ENCODE measurements around the gene KCTD18. TPM values are rescaled to one million over a fixed set of nuclear protein-coding genes. Genes with fewer than 3 reads are reported as not detected.

Gene KCTD18
- total RNA-seq = 11.0 and 11.1 TPM in 2 replicates

DNA sequence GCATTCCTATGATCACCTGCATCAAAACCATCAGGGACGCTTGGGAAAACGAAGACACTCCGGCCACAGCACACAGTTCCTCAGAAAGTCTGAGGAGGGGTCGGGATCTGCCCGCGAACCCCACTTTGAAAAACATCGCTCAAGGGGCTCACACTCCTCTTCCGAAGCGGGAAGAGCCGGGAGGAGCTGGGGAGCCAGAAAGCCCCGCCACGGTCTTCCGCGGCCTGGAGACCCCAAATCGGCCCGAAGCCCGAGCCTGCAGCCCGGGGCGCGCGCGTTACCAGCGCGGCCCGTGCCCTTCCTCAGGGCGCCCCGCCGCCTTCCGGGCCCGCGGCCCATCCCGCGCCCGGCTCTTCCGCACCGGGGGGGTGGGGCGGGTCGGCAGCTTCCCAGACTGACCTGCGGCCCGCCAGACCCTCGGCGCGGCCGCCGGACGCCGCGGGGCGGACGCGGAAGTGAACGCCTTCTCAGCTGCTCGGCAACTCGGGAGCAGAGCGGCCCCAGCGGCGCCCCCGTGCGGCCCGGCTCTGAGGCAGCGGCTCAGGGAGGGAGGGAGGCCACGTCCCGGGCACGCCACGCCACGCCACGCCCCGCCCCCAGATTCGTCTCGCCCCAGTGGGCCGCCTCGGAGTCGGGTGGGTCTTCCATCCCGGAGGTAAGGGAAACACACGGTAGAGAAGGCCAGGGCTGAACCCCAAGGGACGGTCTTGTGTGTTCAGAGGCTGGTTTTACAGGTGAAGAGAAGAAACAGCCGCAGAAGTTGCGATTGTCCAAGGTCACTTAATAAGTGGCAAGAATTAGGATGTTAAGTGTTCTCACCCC lies at the start of gene KCTD18:
Gene KCTD18 (minus strand): TSS at position 457 of the 822 bp plus-strand sequence. CDS start 3,052 bp downstream, outside the sequence.
- DNase-seq = peak; percentile 92

DNA sequence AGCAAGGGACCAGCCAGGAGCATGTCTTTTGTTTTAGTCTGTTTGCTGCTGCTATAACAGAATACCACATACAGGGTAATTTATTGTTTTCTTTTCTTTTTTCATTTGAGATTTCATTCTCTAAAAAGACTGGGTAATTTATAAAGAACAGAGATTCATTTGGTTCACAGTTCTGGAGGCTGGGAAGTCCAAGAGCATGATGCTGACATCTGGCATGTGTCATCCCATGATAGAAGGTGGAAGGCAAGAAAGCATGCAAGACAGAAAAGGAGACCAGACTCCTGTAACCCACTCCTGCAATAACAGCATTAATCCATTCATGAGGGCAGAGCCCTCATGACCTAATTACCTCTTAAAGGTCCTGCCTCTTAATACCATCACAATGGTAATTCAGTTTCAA lies 30.9 kb upstream of the KCTD18 start:
- DNase-seq = no peak

DNA sequence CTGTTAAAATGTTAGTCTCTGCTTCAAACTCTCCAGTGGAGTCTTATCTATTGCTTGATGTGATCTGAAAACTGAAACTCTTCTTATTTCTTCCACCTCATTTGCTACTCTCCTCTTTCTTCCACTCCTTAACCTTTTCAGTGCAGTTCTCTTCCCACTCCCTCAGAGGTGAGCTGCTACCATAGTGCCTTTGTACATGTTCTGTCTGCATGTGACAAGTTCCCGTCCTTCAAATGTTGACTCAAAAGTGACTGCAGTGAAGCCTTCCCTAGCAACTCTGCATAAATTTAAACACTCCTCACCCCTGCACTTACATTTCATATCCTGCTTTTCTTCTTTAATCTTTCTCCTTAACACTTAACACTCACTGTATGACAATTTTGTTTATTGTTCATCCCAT lies 28.3 kb upstream of the KCTD18 start:
- no peak for DNase-seq

DNA sequence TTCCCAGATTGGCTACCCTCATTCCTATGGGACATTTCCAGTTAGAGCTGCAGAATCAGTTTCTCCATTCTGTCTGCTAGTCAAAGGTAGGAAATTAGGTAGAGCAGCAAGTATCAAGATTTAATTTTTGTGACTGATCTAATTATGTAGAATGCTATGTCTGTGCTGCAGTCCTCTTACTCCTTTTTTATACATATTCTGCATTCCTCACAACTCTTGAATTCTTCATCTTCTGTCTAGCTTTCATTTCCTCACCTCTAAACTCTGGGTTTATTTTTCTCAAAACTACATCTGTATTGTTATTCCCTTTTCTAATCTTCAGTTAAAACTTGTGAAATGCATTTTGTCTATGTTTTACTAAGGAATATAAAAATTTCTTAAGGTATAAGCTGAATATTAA lies 24.7 kb upstream of the KCTD18 start:
- DNase-seq = no peak

DNA sequence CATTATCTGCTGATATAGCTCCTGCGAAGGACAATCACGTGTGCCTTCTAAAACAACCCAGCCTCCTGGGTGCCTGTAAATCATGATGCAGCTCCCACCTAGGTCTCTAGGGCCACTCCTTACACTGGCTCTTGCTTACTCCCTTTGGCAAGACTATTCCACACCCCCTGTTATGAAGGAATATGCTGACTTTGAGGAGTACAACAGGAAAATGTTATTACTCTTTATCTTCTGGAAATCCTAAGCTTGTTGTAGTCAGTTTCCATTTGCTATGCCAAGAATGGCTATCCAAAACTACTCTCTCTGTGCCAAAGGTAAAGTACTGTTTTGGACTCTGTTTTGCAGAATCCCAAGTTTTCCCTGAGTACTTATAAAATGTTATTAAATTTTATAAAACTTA lies 23.9 kb upstream of the KCTD18 start:
- DNase-seq = no peak

DNA sequence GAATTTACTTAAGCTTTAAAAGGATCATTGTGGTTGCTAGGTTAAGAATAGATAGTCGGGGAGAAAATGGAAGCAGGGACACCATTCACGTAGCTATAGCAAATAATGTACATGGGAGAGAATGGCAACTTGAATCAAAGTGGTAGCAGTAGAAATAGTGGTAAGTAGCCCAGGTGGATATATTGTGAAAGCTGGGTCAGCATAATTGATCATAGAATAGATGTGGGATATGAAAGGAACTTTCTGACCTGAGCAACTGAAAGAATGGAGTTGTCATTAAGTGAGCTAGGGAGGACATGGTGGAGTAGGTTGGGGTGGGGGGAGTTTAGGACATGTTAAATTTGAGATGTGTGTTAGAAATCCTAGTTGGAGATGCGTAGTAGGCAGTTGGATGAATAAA lies 18.4 kb upstream of the KCTD18 start:
- no peak for DNase-seq

DNA sequence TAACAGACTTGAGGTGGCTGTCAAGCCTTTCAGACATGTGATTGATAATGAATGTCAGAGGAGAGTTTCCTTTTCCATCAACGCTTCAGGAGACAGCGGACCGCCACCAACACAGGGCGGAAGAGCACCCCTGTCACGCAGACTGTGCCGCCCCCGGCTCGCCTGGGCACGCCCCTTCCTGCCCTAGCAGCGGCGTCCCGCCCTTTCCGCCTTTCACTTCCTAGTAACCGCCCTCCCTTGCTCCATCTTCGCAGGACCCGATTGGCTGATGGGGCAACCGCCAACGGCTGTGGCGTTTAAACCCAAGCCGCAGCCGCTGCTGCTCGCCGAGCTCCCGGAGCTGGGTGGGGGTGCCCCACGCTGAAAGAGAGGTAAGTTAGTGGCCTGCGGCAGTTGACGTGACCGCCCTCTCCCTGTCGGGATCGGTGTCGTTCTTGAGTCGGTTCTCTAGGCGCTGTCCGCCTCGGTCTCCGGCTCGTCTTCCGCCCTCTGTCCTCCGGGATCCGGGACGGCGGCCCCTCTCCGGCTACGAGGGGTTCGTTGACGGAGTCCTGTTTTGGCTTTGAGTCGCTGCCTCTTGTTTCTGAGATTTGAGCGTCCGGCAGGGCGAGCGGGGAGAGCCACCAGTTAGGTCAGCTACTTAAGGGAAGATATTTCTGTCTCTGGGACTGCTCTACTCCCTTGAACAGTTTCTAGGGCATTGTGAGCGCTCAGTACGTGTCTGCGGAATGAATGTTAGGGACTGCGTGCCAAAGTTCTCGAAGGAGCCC lies 16.2 kb upstream of the KCTD18 start, which contains the start of gene SGO2:
Gene SGO2 (plus strand): TSS at position 326 of the 770 bp plus-strand sequence. CDS start 6,769 bp downstream, outside the sequence.
- peak; percentile 95 for DNase-seq

DNA sequence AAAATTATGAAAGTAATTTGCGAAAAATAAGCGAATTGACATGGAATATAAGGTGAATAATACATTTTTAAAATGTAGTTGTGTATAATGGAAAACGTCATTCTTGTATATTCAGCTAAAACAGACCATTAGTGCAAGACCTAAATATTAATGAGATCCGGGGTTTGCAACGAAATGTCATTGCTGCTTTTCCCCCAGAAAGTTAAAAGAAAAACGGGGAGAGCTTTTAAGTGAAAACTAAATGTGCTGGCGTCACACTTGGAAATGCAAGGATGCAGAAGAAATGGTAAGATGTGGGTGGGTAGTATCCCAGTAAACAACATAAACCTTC lies 15.6 kb upstream of the KCTD18 start:
- DNase-seq = no peak

DNA sequence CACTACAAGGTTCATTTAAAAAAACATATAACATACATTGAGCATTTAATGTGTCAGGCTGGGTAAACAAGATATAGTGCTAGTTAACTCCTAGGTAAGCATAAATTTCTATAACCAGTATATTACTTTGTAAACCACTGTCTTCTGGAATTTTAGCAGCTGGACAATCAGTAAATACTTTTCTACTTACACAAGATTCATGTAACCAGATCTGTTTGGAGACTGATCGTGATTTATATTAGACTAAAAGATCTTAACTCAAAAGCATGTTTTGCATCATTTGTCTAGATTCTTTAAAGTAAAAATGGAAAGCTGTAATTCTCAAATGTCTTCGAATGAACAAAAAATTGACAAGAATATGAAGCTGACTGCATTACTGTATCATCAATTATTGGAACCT lies 15.2 kb upstream of the KCTD18 start:
- DNase-seq = no peak

DNA sequence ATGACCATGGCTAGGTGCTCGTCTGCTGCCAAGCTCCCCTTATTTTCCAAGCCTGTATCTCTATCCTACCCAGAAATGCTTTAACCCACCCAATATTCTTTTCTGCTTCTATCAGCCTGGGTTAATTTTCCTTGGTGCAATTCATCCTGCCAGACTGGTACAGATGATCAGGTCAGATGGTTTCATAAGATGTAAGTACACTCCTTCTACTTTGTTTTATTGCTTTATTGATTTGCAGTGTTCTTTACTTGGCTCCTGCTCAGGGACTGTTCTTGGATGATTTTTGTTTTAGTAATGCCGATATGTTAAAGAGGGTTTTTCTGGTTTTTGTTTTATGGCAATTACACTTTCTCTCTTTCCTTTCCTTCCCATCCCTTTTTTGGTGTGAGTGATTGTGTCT lies 13.7 kb upstream of the KCTD18 start:
- no peak for DNase-seq

DNA sequence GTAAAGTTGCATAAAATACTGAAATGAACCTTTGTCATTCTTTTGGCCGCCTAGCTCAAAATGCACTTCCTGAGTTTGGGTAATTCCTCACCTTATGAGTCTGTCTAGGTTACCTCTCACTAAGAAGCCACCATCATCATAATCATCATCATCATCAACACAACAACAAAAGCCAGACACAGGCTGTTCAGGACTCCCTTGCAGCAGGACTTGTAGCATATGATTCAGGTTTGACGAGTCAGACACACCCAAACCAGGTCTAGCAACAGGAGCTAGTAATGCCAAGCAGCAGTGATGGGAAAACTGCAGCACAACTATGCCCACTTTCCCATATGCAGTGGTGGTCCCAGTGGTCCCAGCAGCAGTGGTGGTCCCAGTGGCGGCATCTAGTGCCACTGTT lies 13.3 kb upstream of the KCTD18 start:
- DNase-seq = no peak

DNA sequence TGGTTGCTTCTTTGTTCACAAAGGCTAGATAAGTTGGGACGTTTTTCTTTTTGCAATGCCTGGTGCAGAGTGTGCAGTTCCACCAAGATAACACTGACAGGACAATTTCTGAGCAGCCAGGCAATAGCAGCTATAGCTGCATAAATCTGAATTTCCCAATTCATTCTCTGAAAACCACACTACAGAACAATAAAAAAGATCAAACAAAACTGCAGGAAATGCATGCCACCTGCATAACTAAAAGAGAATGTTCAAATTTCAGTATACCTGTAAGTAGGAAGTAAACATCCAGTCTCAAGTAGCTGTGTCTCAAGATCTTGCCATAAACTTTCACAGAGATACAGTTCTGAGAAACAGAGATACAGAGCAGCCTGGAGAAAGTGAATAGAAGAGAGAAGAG lies 5.3 kb upstream of the KCTD18 start:
- DNase-seq = no peak

DNA sequence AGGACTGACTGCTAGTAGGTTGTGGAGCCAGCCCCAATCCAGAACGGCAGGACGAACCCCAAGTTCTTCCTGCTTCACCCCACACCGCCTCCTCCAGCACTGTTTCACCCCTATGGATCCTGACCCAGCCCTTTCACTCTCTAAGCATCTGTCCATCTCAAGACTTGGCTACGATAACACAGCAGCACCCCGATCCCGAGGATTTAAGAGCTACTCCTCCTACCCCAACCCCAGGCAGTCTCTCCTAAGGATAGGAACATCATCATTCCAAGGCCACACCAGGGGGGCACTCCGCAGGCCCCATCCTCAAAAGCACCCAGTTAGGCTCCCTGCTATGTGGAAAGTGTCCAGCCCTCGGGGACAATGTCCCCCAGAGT lies 645 bp downstream of the KCTD18 start:
- DNase-seq = peak; percentile 24

DNA sequence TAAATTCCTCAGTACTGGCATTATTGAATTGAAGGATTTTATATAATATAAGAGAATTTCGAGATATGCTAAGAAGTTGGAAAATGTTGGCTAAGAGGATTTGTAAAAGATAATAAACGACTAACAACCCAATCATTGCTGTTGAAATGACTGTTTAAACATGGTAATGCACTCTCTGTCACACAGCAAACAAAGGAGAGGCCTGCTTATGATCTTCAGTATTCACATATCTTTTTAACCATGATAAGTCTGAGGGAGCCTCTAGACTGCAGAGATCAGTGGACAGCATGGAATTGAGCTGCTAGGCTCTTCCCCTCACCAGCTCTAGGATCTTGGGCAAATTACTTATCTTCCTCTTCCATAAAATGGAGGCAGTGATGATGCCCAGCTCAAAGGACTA lies 2.7 kb downstream of the KCTD18 start:
- DNase-seq = no peak

DNA sequence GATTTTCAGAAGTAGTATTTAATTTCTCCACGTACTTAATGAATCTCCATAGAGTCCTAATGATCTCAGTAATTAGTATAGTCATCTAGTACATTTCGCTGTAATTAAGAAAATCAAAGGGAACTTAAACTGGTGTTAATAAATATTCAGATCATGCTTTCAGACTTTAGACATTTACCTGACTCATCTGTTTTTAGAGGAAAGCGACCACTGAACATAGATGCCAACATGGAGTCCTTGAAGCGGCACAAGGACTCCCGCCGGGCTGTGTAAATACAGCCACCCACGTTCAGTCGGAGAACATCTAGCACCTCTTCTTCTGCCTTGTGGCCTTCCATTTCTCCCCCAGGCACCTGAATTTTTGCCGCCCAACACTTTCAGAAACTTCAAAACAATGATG lies 3.2 kb downstream of the KCTD18 start:
- DNase-seq = no peak

DNA sequence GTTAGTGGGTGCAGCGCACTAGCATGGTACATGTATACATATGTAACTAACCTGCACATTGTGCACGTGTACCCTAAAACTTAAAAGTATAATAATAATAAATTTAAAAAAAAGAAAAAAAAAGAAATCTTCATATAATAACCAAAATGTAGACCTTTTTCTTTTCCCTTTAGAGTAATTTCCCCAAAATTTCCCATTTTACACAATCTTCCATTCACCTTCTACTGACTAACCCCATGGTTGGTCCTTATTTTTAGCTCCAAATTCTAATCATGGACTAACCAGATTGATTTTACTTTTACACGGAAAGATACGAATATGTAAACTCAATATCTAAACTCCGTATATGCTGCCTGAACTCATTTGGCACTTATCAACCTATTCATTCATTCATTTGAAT lies 7.7 kb downstream of the KCTD18 start:
- DNase-seq = no peak

DNA sequence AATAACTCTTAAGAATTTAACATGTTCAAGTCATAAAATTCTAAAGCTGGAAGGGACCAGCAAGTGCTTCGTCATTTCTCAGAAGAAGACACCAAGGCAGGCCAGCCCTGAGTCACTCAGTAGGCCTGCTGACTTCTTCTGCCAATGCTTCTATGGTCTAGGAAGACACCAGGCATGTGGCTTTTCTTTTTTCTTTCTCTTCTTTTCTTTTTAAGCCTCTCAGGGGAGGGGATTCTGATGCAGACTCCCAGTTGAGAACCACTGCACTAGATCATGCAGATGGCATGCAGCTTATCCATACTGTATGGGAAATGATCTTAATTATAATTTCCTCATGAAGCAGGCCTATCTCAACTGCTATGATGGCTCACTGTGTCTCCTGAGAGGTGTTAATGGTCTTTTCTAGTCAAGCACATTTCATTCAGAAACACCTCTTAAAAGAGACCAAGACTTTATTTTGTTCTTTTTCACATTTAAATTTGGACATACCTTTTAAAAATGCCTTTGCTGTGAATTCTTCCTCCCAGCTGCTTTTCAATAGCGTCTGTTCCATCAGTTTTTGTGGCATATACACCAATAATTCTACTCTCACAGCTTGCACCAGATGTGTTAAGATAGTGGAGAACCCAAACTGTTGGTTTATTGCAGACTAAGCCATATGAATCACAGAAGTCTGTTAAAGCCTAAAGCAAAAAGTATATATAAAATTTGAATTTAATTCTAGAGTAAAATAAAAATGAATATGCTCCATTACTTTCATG lies 11.3 kb downstream of the KCTD18 start:
- no peak for DNase-seq

DNA sequence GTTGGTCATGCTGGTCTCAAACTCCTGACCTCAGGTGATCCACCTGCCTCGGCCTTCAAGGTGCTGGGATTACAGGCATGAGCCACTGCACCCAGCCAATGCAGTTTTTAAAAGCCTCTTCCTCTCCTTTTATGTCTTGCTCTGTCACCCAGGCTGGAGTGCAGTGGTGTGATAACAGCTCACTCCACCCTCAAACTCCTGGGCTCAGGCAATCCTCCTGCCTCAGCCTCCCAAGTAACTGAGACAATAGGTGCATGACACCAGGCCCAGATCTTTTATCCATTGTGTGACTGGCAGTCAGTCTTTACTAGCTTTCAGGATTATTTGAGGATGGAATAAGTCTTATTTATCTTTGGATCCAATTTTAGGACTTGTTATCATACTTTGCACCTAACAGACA lies 13.2 kb downstream of the KCTD18 start:
- DNase-seq = no peak

DNA sequence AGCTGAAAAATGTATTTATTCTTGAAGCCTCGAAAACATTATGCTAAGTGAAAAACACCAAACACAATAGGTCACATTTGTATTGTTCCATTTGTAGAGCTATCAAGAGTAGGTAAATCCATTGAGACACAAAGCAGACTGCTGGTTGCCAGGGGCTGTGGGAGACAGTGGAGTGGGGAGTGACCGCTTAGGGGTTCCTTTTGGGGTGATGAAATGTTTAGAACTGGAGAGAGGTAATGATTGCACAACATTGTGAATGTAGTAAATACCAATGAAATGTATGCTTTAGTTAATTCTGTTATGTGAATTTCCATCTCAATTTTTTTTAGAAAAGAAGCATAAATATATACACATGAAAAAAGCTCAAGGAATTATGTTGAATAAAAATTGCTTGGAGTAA lies 15.8 kb downstream of the KCTD18 start:
- no peak for DNase-seq

DNA sequence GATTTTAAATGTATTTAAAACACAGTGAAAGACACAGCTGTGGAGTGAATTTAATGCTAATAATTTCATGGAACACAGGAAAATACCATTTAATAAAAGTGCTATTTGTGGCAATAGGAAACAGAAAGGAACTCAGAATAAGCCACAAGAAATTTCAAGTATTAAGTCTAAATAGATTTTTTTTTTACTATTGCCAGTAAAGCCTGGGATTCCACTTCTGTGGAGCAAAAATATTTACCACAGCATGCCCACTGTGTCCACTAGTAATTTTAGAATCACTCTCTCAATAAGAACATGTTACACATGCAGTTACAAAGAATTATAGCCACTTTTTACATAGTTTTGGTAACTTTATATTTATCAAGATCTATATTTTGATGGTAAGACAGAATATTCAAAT lies 17.2 kb downstream of the KCTD18 start:
- no peak for DNase-seq

DNA sequence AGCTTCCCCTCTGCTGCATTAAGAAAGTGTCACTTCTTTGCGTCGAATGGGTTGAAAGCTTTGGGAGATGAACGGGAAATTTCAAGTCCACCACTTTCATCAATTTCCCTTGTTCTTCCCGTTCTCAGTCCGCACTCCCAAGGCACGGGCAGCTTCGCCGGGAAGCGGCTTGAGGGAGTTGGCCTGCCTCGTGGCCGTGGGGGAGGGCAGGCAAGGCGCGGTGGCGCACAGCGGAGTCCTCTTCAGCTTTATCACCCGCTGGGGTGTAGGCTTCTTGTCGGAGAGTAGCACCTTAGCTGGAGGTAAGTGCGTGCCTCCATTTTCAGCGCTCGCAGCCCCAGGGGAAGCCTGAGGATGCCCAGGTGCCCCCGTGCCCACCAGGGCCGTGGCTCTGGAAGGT lies 19.9 kb downstream of the KCTD18 start:
- DNase-seq = no peak

DNA sequence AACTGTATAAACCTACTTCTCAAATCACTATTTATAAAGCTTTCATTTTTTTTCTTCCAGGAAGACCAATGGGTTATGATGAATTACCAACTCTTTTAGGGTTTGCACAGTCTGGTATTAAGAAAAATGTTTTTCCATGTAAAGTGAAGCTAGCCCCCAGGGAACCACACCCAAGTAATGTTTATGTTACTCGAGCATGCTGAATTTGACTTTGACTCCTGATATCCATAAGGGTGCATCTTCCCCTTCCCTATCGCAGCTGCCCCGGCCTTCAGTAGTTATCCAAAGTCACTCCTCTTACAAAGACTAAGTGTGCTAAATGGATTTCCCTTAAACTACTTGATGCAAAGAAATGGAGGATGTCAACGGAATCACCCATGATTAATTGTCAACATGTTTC lies 21.7 kb downstream of the KCTD18 start:
- DNase-seq = no peak

DNA sequence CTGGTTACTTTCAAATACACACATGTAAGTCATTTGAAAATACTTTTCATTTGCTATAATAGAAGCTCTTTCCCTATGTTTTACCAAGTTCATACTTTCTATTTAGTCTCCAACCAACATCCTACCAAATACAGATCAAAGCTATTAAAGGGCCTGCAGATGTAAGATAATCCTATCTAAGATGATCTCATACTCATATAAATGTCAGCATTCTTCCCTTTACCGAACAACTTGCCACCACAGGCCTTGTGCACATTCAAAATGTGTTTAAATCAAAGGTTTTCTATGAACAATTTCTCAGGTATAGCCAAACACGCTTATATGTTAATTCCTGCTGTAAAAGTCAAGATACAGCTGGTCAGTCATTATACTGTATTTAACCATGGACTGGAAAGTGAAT lies 23.3 kb downstream of the KCTD18 start:
- DNase-seq = no peak

DNA sequence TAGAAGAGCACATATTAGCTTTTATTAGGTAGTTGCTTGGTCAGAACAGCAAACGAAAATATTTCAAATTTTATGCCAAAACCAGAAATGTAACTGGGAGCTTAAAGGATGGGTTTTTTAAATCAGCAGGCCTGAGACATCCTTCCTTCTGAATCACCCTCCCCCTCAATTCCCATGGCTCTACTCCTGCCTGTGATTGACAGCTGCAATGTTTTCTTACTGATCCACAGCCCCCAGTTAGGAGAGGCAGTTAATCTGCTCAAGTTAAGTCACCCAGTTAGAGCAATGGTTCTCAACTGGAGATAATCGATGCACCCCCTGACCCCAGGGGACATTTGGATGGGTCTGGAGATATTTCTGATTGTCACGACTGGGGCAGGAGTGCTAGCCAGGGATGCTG lies 24.9 kb downstream of the KCTD18 start:
- no peak for DNase-seq
